Islet of Langerhans (tissue), 1 donor: Measurements from ENCODE around the gene KIAA1755.
"Not testable (repeated sequence)": the region's sequence is repeated elsewhere in the genome, so short reads cannot be mapped to it uniquely, and the experiment has no call there.

Experiments used
- FAIRE-seq: peaks from one replicate; lab custom pipeline; 2011; peaks lifted over from hg19 to GRCh38; lab: Jason Lieb, UNC

The KIAA1755 gene

DNA sequence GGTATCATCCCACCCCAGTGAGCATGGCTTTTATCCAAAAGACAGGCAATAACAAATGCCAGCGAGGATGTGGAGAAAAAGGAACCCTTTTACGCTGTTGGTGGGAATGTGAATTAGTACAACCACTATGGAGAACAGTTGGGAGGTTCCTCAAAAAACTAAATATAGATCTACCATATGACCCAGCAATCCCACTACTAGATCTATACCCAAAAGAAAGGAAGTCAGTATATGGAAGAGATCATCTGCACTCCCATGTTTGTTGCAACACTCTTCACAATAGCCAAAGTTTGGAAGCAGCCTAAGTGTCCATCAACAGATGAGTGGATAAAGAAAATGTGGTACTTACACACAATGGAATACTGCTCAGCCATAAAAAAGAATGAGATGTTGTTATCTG is 5.9 kb upstream of the KIAA1755 start:
- FAIRE-seq, result no peak

- FAIRE-seq, result no peak
These were observed 2.4 kb upstream of the KIAA1755 start for GRCh38 chr20:38262931-38263330.

- FAIRE-seq, result no peak
These were observed 487 bp upstream of the KIAA1755 start for GRCh38 chr20:38261054-38261390.

- FAIRE-seq, result no peak
These were observed 534 bp downstream of the KIAA1755 start for GRCh38 chr20:38260025-38260377.

DNA sequence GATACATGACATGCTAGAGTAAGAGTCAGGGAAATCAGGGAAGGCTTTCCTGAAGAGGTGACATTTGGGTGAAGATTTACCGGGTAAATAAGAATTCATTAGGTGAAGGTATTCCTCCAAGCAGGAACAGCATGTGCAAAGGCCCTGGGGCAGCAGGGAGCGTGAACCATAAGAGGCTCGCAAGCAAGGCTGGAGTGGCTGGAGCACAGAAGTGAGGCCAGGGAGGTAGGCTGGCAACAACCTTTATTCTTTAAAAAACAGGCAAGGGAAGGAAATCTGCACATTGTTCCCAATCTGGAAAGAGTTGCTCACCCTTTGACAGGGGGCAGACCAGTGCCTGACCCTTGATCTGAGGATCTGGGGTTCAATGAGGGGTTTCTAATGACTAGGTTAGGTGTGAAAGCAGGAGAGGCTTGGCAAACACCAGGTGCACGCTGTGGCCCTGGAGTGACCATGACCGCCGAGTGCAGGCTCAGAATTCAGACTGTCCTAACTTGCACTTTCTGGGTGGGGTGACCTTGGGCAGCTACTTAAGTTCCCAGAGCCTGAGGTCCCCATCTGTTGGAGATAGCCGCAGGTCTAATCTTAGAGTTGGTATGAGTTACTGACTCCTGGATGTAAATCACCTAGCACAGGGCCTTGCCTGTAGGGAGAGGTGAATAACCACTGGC is 1.9 kb downstream of the KIAA1755 start:
- no peak for FAIRE-seq

- FAIRE-seq, result no peak
These were observed 3.6 kb downstream of the KIAA1755 start for GRCh38 chr20:38256966-38257365.

DNA sequence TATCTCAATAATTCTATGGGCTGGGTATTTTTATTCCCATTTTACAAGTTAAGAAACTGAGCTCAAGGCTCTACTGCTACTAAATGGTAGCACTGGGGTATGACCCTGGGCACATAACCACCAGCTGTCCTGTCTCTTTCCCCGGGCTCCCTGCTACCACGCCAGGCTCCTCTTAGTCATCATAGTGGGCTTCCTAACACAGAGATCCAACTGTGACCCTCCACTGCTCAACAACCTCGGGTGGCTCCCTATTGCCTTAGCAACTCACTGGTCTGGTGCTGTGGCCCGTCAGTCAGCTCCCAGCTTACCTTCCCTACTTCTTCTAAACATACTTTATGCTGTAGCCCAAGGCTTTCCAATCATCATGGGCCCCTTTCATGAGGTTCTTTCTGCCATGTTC is 4.5 kb downstream of the KIAA1755 start:
- FAIRE-seq, result no peak

DNA sequence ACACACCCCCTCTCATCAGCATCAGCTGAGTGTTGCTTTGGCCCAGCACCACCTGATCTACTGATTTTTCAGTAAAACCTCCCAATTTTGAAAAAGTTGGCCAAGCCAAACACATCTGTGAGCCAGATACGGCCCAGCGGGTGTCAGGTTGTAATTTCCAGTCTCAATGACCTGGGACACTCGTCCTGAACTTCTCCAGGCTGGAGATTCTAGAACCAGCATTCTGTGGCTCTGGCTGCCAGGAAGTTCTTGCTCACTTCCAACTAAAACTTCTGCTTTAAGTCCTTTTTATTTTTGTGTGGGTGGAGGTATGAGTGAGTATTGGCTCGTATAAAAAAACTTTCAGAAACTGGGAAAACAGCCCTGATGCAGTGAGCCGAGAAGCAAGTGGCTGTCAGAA is 5.1 kb downstream of the KIAA1755 start:
- FAIRE-seq, result no peak

GRCh38 chr20:38254621-38255020 is 5.9 kb downstream of the KIAA1755 start:
- not testable (repeated sequence) for FAIRE-seq

- no peak for FAIRE-seq
These were observed 7.0 kb downstream of the KIAA1755 start for GRCh38 chr20:38253571-38253970.

DNA sequence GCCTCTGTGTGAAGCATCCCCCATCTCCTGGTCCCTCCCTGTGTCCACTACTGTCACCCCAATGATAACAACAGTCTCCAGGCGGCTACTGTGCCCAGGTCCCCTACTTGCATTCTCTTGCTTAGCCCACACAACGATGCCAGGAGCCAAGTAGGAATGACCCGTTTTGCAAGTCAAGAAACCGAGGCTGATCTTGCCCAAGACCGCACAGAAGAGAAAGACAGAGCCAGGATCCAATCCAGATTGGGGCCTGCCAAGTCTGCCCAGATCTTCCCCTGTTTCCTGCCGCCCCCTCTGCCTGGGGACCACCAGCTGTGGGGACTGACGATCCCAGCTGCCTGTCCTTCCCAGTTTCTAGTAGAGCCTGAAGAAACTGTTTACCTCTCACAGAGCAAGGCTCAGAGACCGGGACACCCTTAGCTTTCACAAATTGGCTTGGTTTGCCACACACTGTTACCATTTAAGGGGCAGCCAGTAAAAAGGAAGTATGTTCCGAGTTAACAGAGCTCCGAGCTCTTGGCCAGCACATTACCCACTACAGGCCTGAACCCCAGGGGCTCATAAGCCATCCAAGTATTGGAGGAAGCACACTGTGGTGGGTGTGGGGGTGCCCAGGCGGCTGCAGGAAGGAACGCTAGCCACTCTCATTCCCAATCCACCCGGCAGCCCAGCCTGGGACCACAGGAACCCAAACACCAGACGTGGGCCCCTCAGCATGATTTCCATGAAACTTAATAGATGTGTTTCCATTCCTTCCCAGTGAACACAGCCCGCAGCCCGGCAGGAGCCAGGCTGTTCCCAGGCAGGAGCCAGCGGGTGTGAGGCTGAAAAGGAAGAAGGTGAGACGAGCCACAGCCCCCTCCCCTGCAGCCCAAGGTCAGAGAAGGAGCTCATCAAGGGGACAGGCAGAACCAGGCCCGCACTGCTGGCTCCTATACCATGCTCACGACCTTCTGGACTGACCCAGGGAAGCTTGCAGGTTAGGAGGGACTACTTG is 7.9 kb downstream of the KIAA1755 start:
- FAIRE-seq, result no peak

DNA sequence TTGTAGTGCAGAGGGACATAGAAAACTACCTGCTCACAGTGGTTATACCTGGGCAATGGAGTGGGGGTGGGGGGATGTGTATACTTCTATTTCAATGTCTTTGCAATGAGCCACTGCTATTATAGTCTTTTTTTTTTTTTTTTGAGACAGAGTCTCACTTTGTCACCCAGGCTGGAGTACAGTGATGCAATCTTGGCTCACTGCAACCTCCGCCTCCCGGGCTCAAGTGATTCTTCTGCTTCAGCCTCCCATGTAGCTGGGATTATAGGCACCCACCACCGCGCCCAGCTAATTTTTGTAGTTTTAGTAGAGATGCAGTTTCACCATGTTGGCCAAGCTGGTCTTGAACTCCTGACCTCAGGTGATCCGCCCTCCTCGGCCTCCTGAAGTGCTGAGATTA is 9.1 kb downstream of the KIAA1755 start:
- FAIRE-seq, result not testable (repeated sequence)

DNA sequence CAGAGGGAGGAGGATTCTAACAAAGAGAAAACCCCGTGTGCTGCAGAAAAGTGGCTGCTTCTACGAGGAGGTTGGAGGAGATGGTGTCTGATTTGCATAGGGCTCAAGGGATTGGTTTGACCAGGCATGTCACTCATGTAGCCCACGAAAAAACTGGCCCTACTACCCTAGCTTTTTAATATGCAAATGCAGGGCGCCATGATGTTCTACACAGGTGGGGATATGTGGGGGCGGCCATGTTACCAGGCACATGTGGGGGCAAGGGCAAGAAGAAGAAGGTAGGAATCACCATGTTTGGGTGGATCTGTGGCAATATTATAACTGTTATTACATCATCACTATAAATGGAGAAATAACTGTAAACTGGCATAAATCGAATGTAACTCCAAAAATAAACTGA is 9.9 kb downstream of the KIAA1755 start:
- no peak for FAIRE-seq

GRCh38 chr20:38249536-38250310 is 10.8 kb downstream of the KIAA1755 start:
- FAIRE-seq, result no peak

DNA sequence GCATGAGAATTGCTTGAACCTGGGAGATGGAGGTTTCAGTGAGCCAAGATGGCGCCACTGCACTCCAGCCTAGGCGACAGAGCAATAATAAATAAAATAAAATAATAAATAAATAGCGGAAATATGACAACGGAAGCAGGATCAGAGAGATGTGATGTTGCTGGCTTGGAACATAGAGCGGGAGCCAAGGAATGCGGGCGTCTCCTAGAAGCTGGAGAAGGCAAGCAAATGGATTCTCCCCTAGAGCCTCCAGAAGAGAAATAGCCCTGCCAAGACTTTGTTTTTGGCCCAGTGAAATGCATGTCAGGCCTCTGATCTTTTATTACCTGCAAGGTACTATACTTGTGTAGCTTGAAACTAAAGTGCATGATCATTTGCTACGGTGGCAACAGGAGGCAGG is 12.4 kb downstream of the KIAA1755 start:
- no peak for FAIRE-seq

- FAIRE-seq, result not testable (repeated sequence)
These were observed 12.8 kb downstream of the KIAA1755 start for GRCh38 chr20:38247725-38248124.

- no peak for FAIRE-seq
These were observed 13.4 kb downstream of the KIAA1755 start for GRCh38 chr20:38247166-38247509.

DNA sequence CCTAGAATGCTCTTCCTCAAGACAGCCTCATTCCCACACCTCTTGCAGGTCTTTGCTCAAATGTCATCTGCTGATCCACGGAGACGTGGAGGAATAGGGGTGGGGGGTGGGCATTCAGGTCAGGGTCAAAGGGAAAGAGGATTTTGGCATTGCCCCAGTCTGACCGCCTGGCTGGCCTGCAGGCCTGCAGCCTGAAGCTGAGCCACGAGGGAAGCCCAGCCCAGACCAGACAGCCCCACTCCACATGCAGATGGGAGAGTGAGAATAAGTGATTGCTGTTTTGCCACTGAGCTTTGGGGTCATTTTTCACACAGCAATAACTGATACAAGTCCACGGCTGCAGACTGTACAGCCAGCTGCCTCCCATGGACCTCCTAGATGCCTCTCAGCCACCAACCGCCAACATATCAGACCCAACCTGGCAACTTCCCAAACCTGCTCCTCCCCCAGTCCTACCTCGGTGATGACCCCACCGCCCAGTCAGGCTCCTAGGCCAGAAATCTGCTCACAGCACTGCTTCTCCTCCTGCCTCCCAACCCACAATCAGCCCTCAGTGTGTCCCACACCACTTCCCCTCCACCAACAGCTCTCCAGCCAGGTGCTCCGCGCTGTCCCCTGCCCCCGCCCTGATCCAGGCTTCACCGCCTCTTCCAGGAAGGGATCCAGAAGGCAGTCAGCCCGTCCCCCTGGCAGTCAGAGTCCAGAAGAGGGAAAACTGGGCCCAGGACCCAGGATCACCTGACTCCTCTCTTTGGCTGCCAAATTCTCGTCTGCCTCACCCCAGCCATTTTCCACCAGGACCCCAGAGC is 14.0 kb downstream of the KIAA1755 start:
- FAIRE-seq, result no peak

DNA sequence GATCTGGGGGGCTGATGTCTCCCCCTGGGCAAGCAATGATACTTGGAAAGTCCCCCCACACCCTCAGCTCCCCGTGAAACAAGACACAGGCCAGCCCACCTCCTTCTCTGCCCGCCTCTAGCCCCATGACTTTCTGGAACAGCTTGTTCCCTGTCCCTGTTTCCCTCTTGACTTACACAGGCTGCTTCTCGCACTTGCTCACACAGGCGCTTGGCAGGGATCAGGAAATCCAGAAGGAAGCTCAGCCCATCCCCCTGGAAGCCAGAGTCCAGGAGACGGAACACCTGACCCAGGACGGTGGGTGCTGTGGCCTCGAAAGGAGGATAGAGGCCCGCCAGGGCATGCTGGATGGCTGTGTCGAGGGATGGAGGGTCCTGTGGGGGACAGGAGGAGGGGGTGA is 14.8 kb downstream of the KIAA1755 start:
- FAIRE-seq, result no peak

DNA sequence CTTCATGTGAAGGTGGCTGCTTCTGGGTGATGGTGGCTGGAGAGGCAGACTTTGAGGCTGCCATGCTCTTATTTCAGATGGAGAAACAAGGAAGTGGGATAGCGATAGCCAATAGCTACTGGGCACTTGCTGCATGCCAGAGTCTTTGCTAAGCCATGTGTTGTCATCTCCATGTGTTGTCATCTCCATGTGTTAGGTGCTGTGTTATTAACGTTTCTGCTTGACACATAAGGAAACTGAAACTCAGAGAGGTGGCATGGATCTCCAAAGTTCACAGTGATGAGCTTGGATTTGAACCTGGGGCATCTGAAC is 16.9 kb downstream of the KIAA1755 start:
- no peak for FAIRE-seq

DNA sequence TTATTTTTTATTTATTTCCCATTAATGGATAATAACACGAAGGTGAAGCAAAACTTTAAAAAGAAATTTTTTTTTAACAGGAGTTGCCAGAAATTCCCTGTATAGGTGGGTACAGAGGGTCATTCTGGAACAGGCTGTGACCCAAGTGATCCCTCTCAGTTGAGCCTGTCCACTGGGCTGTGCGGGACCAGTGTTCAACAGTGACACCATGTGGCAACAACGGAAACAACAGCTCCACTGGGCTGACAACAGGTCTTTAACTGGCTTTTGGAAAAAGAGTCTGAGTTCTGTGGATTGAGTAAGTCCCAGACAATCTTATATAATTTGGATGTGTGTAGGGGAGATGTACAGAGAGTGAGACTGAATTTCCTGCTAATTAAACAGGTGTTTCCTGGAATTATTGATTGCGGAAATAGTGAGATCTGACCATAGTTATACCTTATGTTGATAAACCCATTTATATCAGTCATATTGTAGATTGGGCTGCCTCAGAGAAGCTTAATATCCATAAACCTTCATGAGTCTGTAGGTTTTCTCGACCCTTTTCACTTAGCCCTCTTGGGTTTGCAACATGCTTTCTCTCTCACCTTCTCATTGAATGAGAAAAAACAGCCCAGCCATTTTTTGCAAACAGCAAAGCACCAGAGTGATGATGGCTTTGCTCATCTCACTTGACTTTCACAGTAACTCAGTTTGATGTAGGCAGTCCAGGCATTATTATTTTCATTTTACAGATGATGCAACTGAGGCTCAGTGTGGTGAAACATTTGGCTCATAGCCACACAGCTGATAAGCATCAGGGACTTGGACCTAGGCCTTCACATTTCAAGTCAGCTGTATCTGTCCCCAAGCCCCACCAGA is 17.5 kb downstream of the KIAA1755 start:
- no peak for FAIRE-seq
